Parathyroid adenoma (tissue), 2 donors: ENCODE results near the gene KIAA1671.

Experiments
- H2AFZ ChIP-seq: fragments of 300-600 bp; sonication (generic); one replicate; pipeline ENCODE4 v1.7.0; 2017; ENCODE audit warnings: antibody characterized with exemption, mild to moderate bottlenecking
- H3K27ac ChIP-seq: fragments of 300-600 bp; sonication (generic); one replicate; pipeline ENCODE4 v1.7.0; 2017
- H3K27me3 ChIP-seq: fragments of 300-600 bp; sonication (generic); one replicate; pipeline ENCODE4 v1.7.0; 2017; ENCODE audit warnings: low read length; ENCODE audit not compliant: control insufficient read depth, insufficient read depth
- H3K36me3 ChIP-seq: fragments of 300-600 bp; sonication (generic); one replicate; pipeline ENCODE4 v1.7.0; 2017; ENCODE audit warnings: low read length; ENCODE audit not compliant: control insufficient read depth, insufficient read depth
- H3K4me1 ChIP-seq: fragments of 300-600 bp; sonication (generic); one replicate; pipeline ENCODE4 v1.7.0; 2017; ENCODE audit warnings: control low read depth
- H3K4me2 ChIP-seq: fragments of 300-600 bp; sonication (generic); one replicate; pipeline ENCODE4 v1.7.0; 2017; ENCODE audit warnings: low read length
- H3K4me3 ChIP-seq: fragments of 300-600 bp; sonication (generic); one replicate; pipeline ENCODE4 v1.7.0; 2017; ENCODE audit warnings: low read depth, low read length
- H3K79me2 ChIP-seq: fragments of 300-600 bp; sonication (generic); one replicate; pipeline ENCODE4 v1.7.0; 2017; ENCODE audit warnings: control low read depth
- H3K9ac ChIP-seq: fragments of 300-600 bp; sonication (generic); one replicate; pipeline ENCODE4 v1.7.0; 2017; ENCODE audit warnings: mild to moderate bottlenecking
- H3K9me3 ChIP-seq: fragments of 300-600 bp; sonication (generic); one replicate; pipeline ENCODE4 v1.7.0; 2017; ENCODE audit warnings: low read length; ENCODE audit not compliant: control insufficient read depth
- CTCF ChIP-seq: fragments of 300-600 bp; sonication (generic); IDR thresholded peaks from one replicate; pipeline ENCODE4 v1.7.0; 2017; ENCODE audit warnings: antibody characterized with exemption, mild to moderate bottlenecking
- donor health status: primary hyperparathyroidism.

KIAA1671 gene

GRCh38 chr22:24973872-24974271 lies 21.4 kb downstream of the KIAA1671 start:
- H3K4me1 ChIP-seq = peaks cover 22% of the 10 kb centered on the region
- no peaks in the 10 kb centered on the region for H3K9me3 ChIP-seq
- H3K27me3 ChIP-seq = no peaks in the 10 kb centered on the region
- no peak overlapping the region for H3K4me3 ChIP-seq
- no peak overlapping the region for H2AFZ ChIP-seq
- no peak overlapping the region for H3K27ac ChIP-seq
- peaks cover 5% of the 10 kb centered on the region for H3K79me2 ChIP-seq
- H3K9ac ChIP-seq = no peak overlapping the region
- H3K36me3 ChIP-seq = no peaks in the 10 kb centered on the region
- no peak overlapping the region for H3K4me2 ChIP-seq
- no peak for TF ChIP-seq CTCF

GRCh38 chr22:24975125-24975640 lies 22.7 kb downstream of the KIAA1671 start:
- Histone ChIP-seq H3K4me1 (peaks cover 15% of the 10 kb centered on the region), H3K9me3 (no peaks in the 10 kb centered on the region), H3K36me3 (no peaks in the 10 kb centered on the region), H3K4me3 (no peak overlapping the region), H3K9ac (no peak overlapping the region), H3K79me2 (peaks cover 8% of the 10 kb centered on the region), H3K27me3 (no peaks in the 10 kb centered on the region), H3K27ac (no peak overlapping the region), H3K4me2 (no peak overlapping the region), H2AFZ (no peak overlapping the region)
- no peak for TF ChIP-seq CTCF

GRCh38 chr22:24975813-24976341 lies 23.4 kb downstream of the KIAA1671 start:
- Histone ChIP-seq H3K4me1 (peaks cover 12% of the 10 kb centered on the region), H3K9me3 (no peaks in the 10 kb centered on the region), H2AFZ (no peak overlapping the region), H3K36me3 (no peaks in the 10 kb centered on the region), H3K27me3 (no peaks in the 10 kb centered on the region), H3K79me2 (peaks cover 11% of the 10 kb centered on the region), H3K27ac (peak overlapping the region; percentile 1), H3K4me3 (no peak overlapping the region), H3K9ac (no peak overlapping the region), H3K4me2 (no peak overlapping the region)
- no peak for TF ChIP-seq CTCF

GRCh38 chr22:24976442-24977218 lies 24.1 kb downstream of the KIAA1671 start:
- peak overlapping the region; percentile 77 for H3K27ac ChIP-seq
- TF ChIP-seq CTCF = no peak
- peaks cover 12% of the 10 kb centered on the region for H3K4me1 ChIP-seq
- H3K4me2 ChIP-seq = no peak overlapping the region
- peak overlapping the region; percentile 75 for H2AFZ ChIP-seq
- no peaks in the 10 kb centered on the region for H3K27me3 ChIP-seq
- H3K36me3 ChIP-seq = no peaks in the 10 kb centered on the region
- H3K4me3 ChIP-seq = no peak overlapping the region
- peaks cover 11% of the 10 kb centered on the region for H3K79me2 ChIP-seq
- no peaks in the 10 kb centered on the region for H3K9me3 ChIP-seq
- H3K9ac ChIP-seq = no peak overlapping the region
